A673 (cell line): Measurements from ENCODE around the gene CYSTM1.

ENCODE experiments used
- CTCF ChIP-seq: fragments of 300-800, 200-600 bp; sonication (generic); conservative IDR thresholded peaks from 2 replicates; pipeline ENCODE4 v1.5.1; 2017; ENCODE audit warnings: low read depth, mild to moderate bottlenecking, antibody characterized with exemption, low read length, moderate library complexity, mixed read lengths
- EZH2 ChIP-seq: fragments of 200-600 bp; sonication (generic); IDR thresholded peaks from 2 replicates; pipeline ENCODE4 v1.6.1; 2017; ENCODE audit warnings: borderline replicate concordance, low read depth, mild to moderate bottlenecking, mixed read lengths, antibody characterized with exemption, low read length; ENCODE audit not compliant: poor library complexity, severe bottlenecking

GRCh38 chr5:140292212-140293036, 117.4 kb downstream of the CYSTM1 start:
- no peak for TF ChIP-seq CTCF
- no peak for TF ChIP-seq EZH2
